Neural progenitor cell (in vitro differentiated cells): ENCODE data around the gene AP4E1.

Experiments
- CTCF ChIP-seq: fragments of 200-600 bp; sonication (generic); IDR thresholded peaks from 2 replicates; pipeline ENCODE4 v1.5.1; 2017; ENCODE audit warnings: antibody characterized with exemption, mild to moderate bottlenecking
- EZH2 ChIP-seq: fragments of 200-600 bp; sonication (generic); IDR thresholded peaks from 2 replicates; pipeline ENCODE4 v1.6.1; 2017; ENCODE audit warnings: antibody characterized with exemption, mild to moderate bottlenecking, moderate library complexity
- EZH2phosphoT487 ChIP-seq: fragments of 200-600 bp; sonication (generic); IDR thresholded peaks from 2 replicates; pipeline ENCODE4 v1.6.1; 2017; ENCODE audit warnings: antibody characterized with exemption

GRCh38 chr15:50964075-50964474 lies 55.6 kb downstream of the AP4E1 start:
- TF ChIP-seq CTCF (no peak), EZH2phosphoT487 (no peak), EZH2 (no peak)
